Hypothalamus (tissue), 51 donors: Measurements from ENCODE around the gene PRSS22.

ENCODE experiments used
- DNase-seq, 51 donors: peaks; one replicate each; lab custom pipeline; 2025; lab: John Stamatoyannopoulos, UW

PRSS22 gene

DNA sequence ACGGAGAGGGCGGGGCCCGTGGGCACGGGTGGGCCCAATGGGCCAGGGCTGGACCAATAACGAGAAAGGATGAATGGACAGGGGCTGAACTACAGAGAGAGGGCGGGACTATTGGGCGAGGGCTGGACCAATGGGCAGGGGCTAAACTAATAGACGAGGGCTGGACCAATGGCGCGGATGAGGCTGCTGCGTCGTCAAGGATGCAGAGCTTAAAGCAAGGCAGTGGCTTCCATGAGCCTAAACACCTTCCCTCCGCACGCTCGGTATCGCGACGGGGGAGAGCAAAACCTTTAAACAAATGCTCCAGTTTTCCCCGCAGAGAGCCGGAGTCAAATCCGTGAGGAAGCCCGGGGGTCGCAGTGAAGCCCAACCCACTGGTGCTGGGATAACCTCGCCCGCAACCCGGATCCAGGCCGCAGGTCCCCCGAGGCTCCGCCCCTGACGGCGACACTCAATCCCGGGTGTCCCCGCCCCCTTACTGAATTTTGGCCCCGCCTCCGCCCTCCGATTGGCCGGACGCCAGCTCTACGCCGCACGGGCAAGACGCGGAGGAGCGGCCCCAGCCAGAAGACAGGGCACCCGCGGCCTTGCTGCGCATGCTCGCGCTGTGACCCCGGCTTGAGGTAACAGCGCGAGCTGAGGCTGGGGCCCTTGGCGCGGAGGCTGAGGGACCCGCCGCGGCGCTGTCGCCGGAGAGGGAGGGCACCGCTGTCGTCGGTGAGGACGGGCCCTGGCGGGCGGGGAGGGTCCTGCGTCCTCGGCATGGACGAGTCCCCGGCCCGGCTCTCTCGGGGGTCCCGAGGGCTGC lies 24.9 kb upstream of the PRSS22 start, which contains the start of gene FLYWCH2:
TSS of gene FLYWCH2 (plus strand) at position 566 of the 808 bp plus-strand sequence. CDS start 13,235 bp downstream, outside the sequence.
- peak; percentile 85 to 100 (median 98) for DNase-seq

DNA sequence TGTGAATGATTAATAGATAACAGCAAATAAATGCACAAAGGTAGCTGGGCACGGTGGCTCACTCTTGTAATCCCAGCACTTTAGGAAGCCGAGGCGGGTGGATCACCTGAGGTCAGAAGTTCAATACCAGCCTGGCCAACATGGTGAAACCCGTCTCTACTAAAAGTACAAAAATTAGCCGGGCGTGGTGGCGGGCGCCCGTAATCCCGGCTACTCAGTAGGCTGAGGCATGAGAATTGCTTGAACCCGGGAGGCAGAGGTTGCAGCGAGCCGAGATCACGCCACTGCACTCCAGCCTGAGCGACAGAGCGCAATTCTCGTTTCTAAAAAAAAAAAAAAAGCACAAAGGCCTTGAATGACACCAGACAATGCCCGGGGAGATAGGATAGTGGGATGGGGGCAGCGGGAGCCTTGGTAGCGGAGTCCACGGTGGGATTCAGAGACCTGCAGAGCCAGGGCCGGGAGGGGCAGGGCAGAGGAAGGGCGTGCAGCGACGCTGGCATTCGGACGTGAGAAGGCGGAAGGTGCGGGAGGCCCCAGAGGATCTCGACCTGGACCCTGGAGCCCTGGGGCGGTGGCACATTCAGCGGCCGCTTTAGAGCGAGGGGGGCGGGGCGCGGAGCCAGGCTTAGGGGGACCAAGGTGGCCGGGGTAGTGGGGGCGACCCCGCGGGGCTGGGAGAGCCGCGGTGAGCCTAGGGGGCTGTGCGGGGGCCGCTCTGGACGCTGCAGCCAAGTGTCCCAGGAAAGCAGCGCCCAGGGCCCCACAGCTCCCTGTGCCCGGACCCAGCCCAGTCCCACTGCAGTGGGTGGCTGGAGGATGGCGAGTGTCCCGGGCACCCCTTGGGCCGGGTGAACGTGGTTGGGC lies 24.0 kb upstream of the PRSS22 start:
- peak in 9 of 51 donors; percentile 30 to 70 (median 44) for DNase-seq

DNA sequence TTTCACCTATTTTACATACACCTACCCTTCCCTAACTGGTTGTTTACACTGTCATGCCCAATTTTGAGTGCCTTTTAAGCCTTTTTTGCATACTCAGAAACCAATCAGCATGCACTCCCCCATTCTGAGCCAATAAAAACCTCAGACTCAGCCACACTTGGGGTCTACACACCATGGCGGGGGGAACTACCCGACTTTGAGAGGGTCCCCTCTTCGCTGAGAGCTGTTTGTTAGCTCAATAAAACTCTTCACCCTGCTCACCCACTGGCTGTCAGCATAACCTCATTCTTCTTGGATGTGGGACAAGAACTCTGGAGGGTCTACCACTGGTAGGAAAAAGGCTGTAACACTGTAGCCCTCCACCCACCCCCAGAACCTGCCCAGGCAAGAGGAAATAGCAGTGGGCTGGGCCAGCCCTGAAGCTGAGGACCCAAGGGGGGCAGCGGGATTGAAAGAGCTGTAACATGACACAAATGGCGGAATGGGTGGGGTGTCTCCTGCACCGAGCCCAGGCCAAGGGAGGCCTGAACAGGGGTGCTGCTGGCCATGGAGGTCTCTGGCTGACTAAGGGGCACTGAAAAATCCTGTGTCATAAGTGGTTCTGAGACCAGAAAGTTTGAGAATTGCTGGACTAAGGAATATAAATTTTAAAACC lies 22.0 kb upstream of the PRSS22 start:
- no peak for DNase-seq

DNA sequence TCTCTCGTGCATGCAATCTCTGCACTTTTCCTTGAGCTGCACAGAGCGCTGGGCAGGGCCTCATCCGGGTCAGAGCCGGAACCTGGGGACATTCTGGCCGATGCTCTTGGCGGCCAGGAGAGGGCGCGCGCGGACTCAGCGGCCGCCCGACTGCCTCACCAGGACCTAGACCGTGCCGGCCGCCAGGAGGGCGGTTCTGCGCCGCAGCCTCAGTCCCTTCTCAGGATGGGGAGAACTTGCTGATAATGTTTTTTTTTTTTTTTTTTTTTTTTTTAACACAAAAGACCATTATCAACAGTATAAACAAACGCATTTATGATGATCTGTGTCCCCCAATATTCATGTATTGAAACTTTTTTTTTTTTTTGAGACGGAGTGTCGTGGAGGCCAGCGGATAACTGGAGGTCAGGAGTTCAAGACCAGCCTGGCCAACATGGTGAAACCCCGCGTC lies 17.0 kb upstream of the PRSS22 start:
- peak in 45 of 51 donors; percentile 5 to 80 (median 55) for DNase-seq

DNA sequence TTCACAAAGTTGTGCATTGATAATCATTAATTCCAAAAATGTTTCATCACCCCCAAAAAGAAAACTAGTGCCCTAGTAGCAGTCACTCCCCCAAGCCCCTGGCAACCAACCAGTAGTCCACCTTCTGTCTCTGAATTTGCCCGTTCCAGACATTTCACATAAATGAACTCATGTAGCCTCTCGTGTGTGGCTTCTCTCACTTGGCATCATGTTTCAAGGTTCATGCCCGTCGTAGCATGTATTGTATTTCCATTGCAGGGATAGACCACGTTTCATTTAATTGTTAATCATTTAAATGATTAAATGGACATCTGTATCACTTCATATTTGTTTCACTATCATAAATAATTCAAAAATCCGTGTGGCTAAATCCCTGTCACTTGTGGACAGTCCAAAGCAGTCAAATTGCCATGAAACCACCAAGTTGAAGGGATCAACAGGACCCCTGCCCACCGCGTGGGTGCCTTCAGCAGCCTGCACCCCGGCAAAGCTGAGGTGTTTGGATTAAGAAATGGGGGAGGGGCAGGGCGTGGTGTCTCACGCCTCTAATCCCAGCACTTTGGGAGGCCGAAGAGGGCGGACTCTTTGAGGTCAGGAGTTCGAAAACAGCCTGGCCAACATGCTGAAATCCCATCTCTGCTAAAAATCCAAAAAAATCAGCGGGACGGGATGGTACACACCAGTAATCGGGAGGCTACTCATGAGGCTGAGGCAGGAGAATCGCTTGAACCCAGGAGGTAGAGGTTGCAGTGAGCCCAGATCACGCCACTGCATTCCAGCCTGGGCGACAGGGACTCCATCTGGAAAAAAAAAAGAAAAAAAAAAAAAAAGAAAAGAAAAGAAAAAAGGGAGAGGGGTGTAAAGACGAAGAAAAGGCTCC lies 16.3 kb upstream of the PRSS22 start:
- no peak for DNase-seq

DNA sequence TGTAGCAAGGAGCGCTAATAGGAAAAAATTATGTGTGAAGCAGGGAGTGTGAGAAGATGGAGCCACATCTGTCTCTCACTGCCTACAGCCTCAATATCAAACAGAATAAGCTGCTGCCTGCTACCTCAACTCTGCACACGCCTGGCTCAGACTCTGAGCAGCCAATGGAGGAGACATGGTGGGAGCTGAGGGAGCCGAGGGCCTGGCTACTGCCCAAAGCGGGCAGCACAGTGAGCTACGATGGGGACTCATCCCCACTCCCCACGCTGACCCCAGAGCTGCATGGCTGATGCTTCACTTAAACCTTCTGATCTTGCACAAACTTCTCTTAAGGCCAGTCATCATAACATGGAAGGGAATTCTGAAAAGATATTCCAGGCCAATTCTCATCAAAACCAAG lies 14.0 kb upstream of the PRSS22 start:
- DNase-seq = no peak

DNA sequence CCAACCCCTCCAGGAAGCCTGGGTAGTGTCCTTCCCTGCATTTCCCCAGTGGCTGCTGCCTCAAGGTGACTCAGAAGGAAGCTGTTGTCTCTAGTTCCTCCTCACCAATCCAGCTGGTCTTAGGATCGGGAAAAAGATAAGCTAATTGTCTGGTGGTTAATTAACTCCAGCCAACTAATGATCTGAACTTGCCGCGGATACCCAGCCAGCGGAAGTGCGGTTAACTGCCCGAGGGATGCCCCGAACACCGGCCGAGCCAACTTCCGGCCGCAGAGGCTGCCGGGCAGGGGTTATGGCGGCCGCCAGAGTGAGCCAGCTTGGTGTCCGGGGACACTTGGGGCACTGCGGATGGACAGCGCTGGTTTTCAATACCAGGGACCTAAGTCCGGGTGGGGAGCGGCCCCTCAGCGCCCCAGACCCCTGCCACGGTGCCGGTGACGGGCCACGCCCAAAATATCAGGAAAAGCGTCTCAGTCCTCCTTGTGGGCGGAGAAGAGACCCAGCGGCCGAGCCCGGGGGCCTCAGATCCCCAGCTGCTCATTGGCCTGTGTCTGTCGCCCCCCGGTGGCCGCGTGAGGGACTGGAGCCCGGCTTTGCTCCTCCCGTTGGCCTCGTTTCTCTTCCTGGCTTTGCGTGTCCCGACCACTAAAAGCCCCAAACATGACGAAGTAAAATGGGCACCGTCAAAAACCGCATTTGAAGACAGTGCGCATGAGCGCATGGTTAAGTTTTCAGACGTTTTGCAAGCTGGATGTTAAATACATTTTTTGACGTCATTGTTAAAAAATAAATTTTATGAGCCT lies 10.2 kb upstream of the PRSS22 start:
- peak; percentile 62 to 99 (median 92) for DNase-seq

DNA sequence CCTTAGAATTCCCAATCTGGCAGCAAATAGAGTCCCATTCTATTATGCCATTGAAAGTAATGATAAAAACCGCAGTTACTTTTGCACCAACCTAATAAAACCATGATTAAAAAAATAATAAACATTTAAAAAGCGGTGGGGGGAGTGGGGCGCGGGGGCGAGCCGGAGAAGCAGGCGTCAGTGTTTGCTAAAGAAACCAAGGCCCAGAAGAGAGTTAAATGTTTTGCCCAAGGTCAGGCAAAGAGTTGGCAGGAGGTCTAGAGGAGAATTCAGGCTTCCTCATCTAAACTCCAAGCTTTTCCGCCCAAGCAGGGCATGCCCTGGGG lies 9.7 kb upstream of the PRSS22 start:
- no peak for DNase-seq

DNA sequence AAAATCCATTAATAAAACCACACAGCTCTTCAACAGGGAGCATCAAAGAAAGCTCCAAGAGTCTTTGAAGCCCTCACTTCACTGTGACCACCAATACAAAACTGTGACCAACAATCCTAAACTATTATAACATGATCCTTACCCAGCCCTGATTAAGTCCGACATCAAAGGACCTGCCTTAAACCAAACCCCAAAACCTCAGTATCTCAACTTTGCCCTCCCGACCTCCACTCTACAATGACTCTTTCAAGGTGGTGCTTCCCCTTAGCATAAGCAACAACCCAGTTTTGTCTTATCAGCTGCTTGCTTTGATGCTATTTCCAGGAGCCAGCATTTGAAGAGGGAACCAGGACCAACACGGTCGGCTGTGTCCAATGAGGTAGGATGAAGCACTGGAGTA lies 8.5 kb upstream of the PRSS22 start:
- no peak for DNase-seq

DNA sequence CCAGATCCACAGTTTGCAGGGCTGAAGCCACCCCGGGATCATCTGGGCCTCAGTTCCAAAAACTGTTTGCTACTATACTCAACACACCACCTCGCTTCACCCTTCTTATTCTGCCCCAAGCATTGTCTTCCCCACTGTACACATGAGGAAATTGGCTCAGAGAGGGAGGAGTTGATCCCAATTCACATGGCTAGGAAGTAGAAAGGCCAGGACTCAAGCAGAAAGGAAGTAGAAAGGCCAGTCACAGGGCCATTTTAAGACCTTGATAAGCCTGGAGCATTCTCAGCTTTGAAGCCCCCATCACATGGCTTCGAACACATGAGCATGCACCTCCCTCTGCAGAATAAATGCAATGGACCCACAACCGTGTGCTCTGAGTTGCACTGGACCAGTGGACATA lies 7.7 kb upstream of the PRSS22 start:
- no peak for DNase-seq

DNA sequence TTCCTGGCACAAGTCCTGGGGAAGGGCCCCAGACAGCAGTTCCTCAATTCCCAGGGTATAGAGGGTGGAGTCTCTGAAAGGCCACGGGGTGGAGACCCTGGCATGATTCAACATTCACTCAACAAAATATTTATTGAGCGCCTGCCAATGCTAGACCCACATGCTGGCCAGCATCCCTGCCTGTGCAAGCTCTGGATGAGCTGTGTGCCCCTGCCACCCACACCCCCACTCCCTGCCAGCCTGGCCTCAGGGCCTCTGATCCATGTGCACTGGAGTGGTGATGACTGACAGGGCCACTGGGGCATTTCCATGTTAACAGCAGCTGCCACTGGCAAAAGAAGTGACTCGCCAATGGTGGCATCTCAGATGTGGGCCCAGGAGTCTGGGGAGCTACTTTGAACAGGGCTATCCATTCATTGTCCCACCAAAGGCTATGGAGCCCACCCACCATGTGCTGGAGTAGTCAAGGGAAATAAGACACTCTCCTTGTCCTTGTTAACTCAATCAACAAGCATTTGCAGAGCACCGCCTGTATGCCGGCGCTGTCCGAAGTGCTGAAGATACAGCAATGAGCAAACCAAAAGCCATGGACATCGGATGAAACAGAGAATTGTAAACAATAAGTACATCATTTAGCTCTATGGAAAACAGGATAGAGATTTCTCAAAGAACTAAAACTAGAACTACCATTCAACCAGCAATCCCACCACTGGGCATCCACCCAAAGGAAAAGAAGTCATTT lies 3.0 kb upstream of the PRSS22 start:
- DNase-seq = no peak

DNA sequence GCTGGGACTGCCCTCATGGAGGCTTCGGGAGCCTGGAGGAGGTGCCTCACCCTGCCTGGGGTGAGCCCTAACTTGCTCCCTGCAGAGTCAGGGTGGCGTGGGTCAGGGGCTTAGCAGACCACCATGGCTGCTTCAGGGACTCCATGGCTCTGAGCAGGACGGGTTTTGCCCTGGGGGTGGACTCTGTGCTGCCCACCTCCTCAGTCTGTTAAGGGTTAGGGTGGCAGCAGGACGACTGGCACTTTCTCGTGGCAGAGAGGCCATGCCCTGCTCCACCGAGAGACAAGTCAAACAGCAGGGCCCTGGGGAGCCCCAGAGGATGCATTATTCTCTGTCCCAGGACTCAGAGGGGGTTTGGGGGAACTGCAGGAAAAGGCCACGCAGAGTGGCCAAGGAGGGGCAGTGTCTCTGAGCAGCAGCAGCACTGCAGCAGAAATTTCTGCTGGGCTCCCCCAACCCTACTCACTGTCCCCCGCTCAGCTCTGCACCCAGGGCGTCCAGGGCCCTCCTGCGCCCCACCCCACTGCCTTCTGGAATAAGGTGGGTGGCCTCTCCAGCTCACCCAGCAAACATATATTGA lies 1.8 kb upstream of the PRSS22 start:
- no peak for DNase-seq

DNA sequence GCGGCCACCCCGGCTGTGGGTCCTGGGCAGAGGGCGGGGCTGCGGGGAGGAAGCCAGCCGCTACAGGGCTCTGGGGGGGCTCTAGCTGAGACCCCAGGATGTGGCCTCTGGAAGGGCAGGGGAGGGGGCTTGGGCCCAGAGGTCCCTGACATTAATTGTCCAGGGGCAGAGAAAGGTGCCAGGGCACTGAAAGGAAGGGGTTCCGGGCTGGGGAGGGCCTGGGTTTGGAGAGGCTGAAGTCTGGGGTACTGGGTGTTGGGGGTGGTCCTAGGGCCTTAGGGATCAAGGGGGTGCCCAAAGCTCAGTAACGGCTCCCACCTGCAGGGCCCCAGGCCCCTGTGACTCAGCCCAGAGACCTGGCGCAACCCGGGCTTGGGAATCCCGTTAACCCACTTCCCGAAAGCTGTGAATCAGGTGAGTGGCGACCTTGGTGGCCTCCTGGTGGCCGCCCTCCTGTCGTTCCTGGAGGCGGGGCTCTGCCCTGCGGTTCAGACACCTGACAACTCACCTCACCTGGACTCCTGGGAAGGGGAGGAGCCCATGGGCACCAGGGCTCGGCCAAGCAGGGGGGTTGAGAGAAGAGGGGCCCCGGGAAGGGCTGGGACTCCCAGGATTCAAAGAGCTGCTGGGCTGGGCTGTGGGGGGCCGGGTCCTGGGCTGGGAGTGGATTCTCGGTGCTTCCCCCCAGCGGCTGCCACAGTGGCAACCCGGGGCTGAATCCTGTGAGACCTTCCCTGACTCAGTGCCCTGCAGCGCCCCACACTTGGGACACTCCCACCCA lies 465 bp upstream of the PRSS22 start:
- no peak for DNase-seq

DNA sequence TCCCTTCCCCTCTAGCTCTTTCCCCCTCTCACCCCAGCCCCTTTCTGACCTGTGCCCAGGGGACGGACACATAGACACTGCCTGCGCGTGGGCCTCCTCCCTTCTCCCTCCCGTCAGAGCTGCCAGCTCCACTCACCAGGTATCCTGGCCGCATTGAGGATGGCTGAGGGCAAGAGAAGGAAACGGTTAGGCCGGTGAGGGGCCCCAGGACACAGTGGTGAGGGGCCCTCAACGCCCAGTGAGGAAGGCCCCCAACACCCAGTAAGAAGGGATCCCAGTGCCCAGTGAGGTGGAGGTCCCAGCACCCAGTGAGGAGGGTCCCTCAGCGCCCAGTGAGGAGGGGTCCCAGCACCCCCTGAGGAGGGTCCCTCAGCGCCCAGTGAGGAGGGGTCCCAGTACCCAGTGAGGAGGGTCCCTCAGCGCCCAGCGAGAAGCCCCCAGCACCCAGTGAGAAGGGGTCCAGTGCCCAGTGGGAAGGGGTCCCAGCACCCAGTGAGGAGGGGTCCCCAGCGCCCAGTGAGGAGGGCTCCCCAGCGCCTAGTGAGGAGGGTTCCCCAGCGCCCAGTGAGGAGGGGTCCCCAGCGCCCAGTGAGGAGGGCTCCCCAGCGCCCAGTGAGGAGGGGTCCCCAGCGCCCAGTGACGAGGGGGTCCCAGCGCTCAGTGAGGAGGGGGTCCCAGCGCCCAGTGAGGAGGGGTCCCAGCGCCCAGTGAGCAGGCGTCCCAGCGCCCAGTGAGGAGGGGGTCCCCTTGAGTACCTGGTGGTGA lies 1.1 kb downstream of the PRSS22 start:
- DNase-seq = no peak

DNA sequence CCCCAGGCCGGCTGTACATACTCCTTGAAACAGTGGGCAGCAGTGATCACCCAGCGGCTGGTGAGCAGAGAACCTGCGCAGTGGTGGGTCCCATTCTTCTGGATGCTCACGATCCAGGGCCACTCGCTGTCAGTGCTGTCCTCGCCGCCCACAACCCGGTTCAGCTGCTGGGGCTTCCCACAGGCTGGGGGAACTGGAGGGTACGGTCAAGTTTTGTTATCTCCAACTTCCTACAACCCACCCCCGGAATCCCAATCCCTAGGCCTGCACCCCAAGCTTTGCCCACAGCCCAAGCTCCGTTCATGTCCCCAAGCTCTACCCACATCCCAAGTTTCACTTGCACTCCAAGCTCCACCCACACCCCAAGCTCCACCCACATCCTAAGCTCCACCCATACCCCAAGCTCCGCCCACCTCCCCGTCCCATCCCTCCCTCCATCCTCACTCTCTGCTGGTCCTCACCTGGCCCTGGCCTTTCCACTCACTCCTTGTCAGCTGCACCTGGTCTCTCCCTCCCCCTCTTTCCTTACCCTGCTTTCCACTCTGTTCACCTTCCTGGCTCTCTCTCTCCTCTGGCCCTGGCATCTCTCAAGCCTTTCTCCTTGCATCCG lies 1.8 kb downstream of the PRSS22 start:
- no peak for DNase-seq

DNA sequence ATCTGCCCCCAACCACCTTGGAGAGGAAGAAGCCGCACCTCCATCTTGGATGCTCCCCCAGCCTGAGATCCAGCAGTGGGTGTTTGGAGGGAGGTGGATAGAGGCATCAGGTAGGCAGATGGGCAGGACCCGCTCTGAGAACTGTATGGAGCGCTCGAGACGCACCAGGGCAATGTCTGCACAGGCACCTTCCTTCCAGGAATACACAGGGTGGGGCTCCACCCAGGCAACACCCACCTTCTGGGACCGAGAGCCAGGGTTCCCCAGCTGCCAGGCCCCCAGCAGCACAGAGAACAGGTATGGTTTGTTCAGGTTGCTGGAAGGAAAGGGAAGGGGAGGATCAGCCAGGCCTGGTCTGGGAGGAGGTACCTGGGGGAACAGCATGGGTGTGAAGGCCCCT lies 2.4 kb downstream of the PRSS22 start:
- no peak for DNase-seq
